Measurements from ENCODE around the gene MAP3K7CL.

GRCh38 chr21:29208044-29208681 lies 77.7 kb downstream of the MAP3K7CL start:
- TF ChIP-seq ATF2 (CRISPR knock-in tag; IDR thresholded peaks at IDR 0.05; ENCODE audit: borderline replicate concordance, low read depth) (no peak), E2F4 (CRISPR knock-in tag; IDR thresholded peaks at IDR 0.05; ENCODE audit: borderline replicate concordance, low read depth) (no peak), ZNF512 (CRISPR knock-in tag; IDR thresholded peaks at IDR 0.05; ENCODE audit: borderline replicate concordance) (no peak), MAX (CRISPR knock-in tag; IDR thresholded peaks at IDR 0.05) (no peak), EMX1 (CRISPR knock-in tag; IDR thresholded peaks at IDR 0.05) (no peak), CTCF (IDR thresholded peaks at IDR 0.05) (no peak), USF1 (CRISPR knock-in tag; IDR thresholded peaks at IDR 0.05) (no peak), HMGXB4 (CRISPR knock-in tag; IDR thresholded peaks at IDR 0.05) (no peak), NR1H2 (CRISPR knock-in tag; IDR thresholded peaks at IDR 0.05) (no peak), ZNF532 (CRISPR knock-in tag; IDR thresholded peaks at IDR 0.05; ENCODE audit: borderline replicate concordance) (no peak), E2F5 (CRISPR knock-in tag; IDR thresholded peaks at IDR 0.05) (no peak), SOX15 (CRISPR knock-in tag; IDR thresholded peaks at IDR 0.05) (no peak), SMAD3 (CRISPR knock-in tag; IDR thresholded peaks at IDR 0.05; ENCODE audit: borderline replicate concordance) (no peak), ATF6 (CRISPR knock-in tag; IDR thresholded peaks at IDR 0.05) (no peak)

All from WTC11 (cell line).